Activated T-cell treated with anti-CD3 and anti-CD28 coated beads for 1 hour (primary cell): ENCODE results near the gene AP1S2.
"Not testable (repeated sequence)": the region's sequence is repeated elsewhere in the genome, so short reads cannot be mapped to it uniquely, and the experiment has no call there.

Experiments
- DNase-seq: peaks from one replicate; pipeline ENCODE4 v3.0.0-alpha.2; 2020; ENCODE audit warnings: low read depth

AP1S2 gene

GRCh38 chrX:15854080-15854655 lies 445 bp downstream of the AP1S2 start:
- peak; percentile 20 for DNase-seq

- DNase-seq, result no peak
Observed at GRCh38 chrX:15853586-15854079, 980 bp downstream of the AP1S2 start.

GRCh38 chrX:15849555-15849954 lies 5.1 kb downstream of the AP1S2 start:
- DNase-seq, result no peak

GRCh38 chrX:15848576-15848975 lies 6.0 kb downstream of the AP1S2 start:
- DNase-seq, result no peak

GRCh38 chrX:15843960-15844359 lies 10.7 kb downstream of the AP1S2 start:
- DNase-seq, result no peak

- no peak for DNase-seq
Observed at GRCh38 chrX:15841853-15842516, 12.6 kb downstream of the AP1S2 start.

- no peak for DNase-seq
Observed at GRCh38 chrX:15838017-15838416, 16.6 kb downstream of the AP1S2 start.

GRCh38 chrX:15834827-15835595 lies 19.6 kb downstream of the AP1S2 start:
- no peak for DNase-seq

GRCh38 chrX:15834053-15834452 lies 20.6 kb downstream of the AP1S2 start:
- DNase-seq, result no peak

- DNase-seq, result not testable (repeated sequence)
Observed at GRCh38 chrX:15831347-15831746, 23.3 kb downstream of the AP1S2 start.

- no peak for DNase-seq
Observed at GRCh38 chrX:15829217-15829616, 25.4 kb downstream of the AP1S2 start.

- no peak for DNase-seq
Observed at GRCh38 chrX:15825936-15826335, 28.7 kb downstream of the AP1S2 start.

- DNase-seq, result no peak
Observed at GRCh38 chrX:15822922-15823321, 31.7 kb downstream of the AP1S2 start.

- no peak for DNase-seq
Observed at GRCh38 chrX:15820106-15821073, 34.2 kb downstream of the AP1S2 start.

GRCh38 chrX:15816886-15817285 lies 37.7 kb downstream of the AP1S2 start:
- DNase-seq, result no peak

GRCh38 chrX:15816438-15816809 lies 38.2 kb downstream of the AP1S2 start:
- no peak for DNase-seq

GRCh38 chrX:15815779-15816437 lies 38.7 kb downstream of the AP1S2 start:
- DNase-seq, result no peak

GRCh38 chrX:15814771-15815365 lies 39.7 kb downstream of the AP1S2 start:
- DNase-seq, result no peak

- DNase-seq, result no peak
Observed at GRCh38 chrX:15813416-15813815, 41.2 kb downstream of the AP1S2 start.

GRCh38 chrX:15812192-15812938 lies 42.2 kb downstream of the AP1S2 start:
- DNase-seq, result no peak
